HepG2 (cell line): ENCODE measurements around the gene TMEM14A. TPM values are rescaled to one million over a fixed set of nuclear protein-coding genes. Genes with fewer than 3 reads are reported as not detected.
A peak's percentile ranks its signal among the peaks of the same experiment; 100 is the strongest.

Experiments
- CENPT ChIP-seq: sonication (generic); formaldehyde crosslinking; IDR thresholded peaks from 2 replicates; pipeline ENCODE4 v1.8.0; 2022; ENCODE audit warnings: low read depth, mild to moderate bottlenecking, moderate library complexity, missing genetic modification reagents
- FOSL2 ChIP-seq: sonication (generic); formaldehyde crosslinking; IDR thresholded peaks from 2 replicates; pipeline ENCODE4 v1.4.0; 2020; ENCODE audit warnings: missing genetic modification reagents
- HHEX ChIP-seq: IDR thresholded peaks from 2 replicates; pipeline ENCODE4 v1.6.1; 2016; ENCODE audit warnings: control low read depth
- HIVEP1 ChIP-seq: sonication (generic); formaldehyde crosslinking; IDR thresholded peaks from 2 replicates; pipeline ENCODE4 v1.4.0; 2020; ENCODE audit warnings: mild to moderate bottlenecking, missing genetic modification reagents
- HOXA9 ChIP-seq: sonication (generic); formaldehyde crosslinking; IDR thresholded peaks from 2 replicates; pipeline ENCODE4 v1.8.1; 2022; ENCODE audit warnings: missing genetic modification reagents, mild to moderate bottlenecking, moderate library complexity, borderline replicate concordance
- JARID2 ChIP-seq: sonication (generic); formaldehyde crosslinking; IDR thresholded peaks from 2 replicates; pipeline ENCODE4 v1.8.1; 2023; ENCODE audit warnings: missing genetic modification reagents, inconsistent platforms; ENCODE audit not compliant: insufficient replicate concordance
- MEIS1 ChIP-seq: sonication (generic); formaldehyde crosslinking; IDR thresholded peaks from 2 replicates; pipeline ENCODE4 v1.9.0; 2021; ENCODE audit warnings: mild to moderate bottlenecking, missing genetic modification reagents, moderate library complexity, borderline replicate concordance
- RELA ChIP-seq: sonication (generic); formaldehyde crosslinking; IDR thresholded peaks from 2 replicates; pipeline ENCODE4 v1.4.0; 2020; ENCODE audit warnings: missing genetic modification reagents
- SAP130 ChIP-seq: IDR thresholded peaks from 2 replicates; pipeline ENCODE4 v1.6.1; 2016; ENCODE audit warnings: low read depth
- STAG1 ChIP-seq: sonication (generic); formaldehyde crosslinking; IDR thresholded peaks from 2 replicates; pipeline ENCODE4 v1.4.0; 2020; ENCODE audit warnings: missing genetic modification reagents
- ZBTB39 ChIP-seq: sonication (generic); formaldehyde crosslinking; IDR thresholded peaks from 2 replicates; pipeline ENCODE4 v1.5.0; 2020; ENCODE audit warnings: missing genetic modification reagents
- ZNF292 ChIP-seq: sonication (generic); formaldehyde crosslinking; IDR thresholded peaks from 2 replicates; pipeline ENCODE4 v1.8.1; 2022; ENCODE audit warnings: mild to moderate bottlenecking, low read depth, missing genetic modification reagents, borderline replicate concordance
- ZNF3 ChIP-seq: IDR thresholded peaks from 2 replicates; pipeline ENCODE4 v1.7.0; 2017; ENCODE audit warnings: inconsistent platforms
- ZNF33B ChIP-seq: sonication (generic); formaldehyde crosslinking; IDR thresholded peaks from 2 replicates; pipeline ENCODE4 v1.5.1; 2020; ENCODE audit warnings: mild to moderate bottlenecking, missing genetic modification reagents
- ZNF383 ChIP-seq: sonication (generic); formaldehyde crosslinking; IDR thresholded peaks from 2 replicates; pipeline ENCODE4 v1.4.0; 2020; ENCODE audit warnings: missing genetic modification reagents, mild to moderate bottlenecking, borderline replicate concordance
- ZNF441 ChIP-seq: sonication (generic); formaldehyde crosslinking; IDR thresholded peaks from 2 replicates; pipeline ENCODE4 v1.7.0; 2021; ENCODE audit warnings: missing genetic modification reagents, borderline replicate concordance
- ZNF563 ChIP-seq: sonication (generic); formaldehyde crosslinking; IDR thresholded peaks from 2 replicates; pipeline ENCODE4 v1.8.0; 2022; ENCODE audit warnings: mild to moderate bottlenecking, moderate library complexity, missing genetic modification reagents
- ZNF615 ChIP-seq: sonication (generic); formaldehyde crosslinking; IDR thresholded peaks from 2 replicates; pipeline ENCODE4 v1.5.0; 2020; ENCODE audit warnings: mild to moderate bottlenecking, missing genetic modification reagents, borderline replicate concordance
- ZNF720 ChIP-seq: sonication (generic); formaldehyde crosslinking; IDR thresholded peaks from 2 replicates; pipeline ENCODE4 v1.4.0; 2020; ENCODE audit warnings: missing genetic modification reagents
- ZNF776 ChIP-seq: sonication (generic); formaldehyde crosslinking; IDR thresholded peaks from 2 replicates; pipeline ENCODE4 v1.4.0; 2020; ENCODE audit warnings: mild to moderate bottlenecking, missing genetic modification reagents
- ZNF883 ChIP-seq: sonication (generic); formaldehyde crosslinking; IDR thresholded peaks from 2 replicates; pipeline ENCODE4 v1.5.1; 2020; ENCODE audit warnings: mild to moderate bottlenecking, missing genetic modification reagents; ENCODE audit errors: not compliant biosample characterization
- ZSCAN21 ChIP-seq: sonication (generic); formaldehyde crosslinking; IDR thresholded peaks from 2 replicates; pipeline ENCODE4 v1.8.0; 2022; ENCODE audit warnings: mild to moderate bottlenecking, missing genetic modification reagents, moderate library complexity, borderline replicate concordance
- ZSCAN31 ChIP-seq: sonication (generic); formaldehyde crosslinking; IDR thresholded peaks from 2 replicates; pipeline ENCODE4 v1.5.0; 2020; ENCODE audit warnings: low read depth, mild to moderate bottlenecking, missing genetic modification reagents
- polyA plus RNA-seq, 8 experiments: library from polyadenylated mRNA; depleted of rRNA in 3 of 8; stranded (reverse) in 7 of 8; unstranded in 1 of 8; fragments of >200 nt; fragmentation: Illumina TruSeq in 4 of 8; extraction: Trizol in 4 of 8; gene quantifications; 2 replicates each; pipeline versions ENCODE4 v1.2.1 to v1.2.3, GENCODE V29; 2011 to 2016; ENCODE audit warnings: low read depth in 4 of 8, missing spikeins in 1 of 8, mixed read lengths in 1 of 8; ENCODE audit not compliant: insufficient read depth in 1 of 8
- total RNA-seq, 5 experiments: library from RNA; depleted of rRNA; stranded (reverse); fragments of >200 nt; fragmentation: Illumina TruSeq; extraction: Trizol; gene quantifications; 2 replicates each; pipeline ENCODE4 v1.2.3, GENCODE V29; 2016; ENCODE audit warnings: low read depth in 1 of 5
- TF ChIP-seq, protein P1 (sequence below): sonication (generic); formaldehyde crosslinking; IDR thresholded peaks from 2 replicates; pipeline ENCODE4 v1.4.0; 2020; ENCODE audit warnings: missing genetic modification reagents
- TF ChIP-seq, protein P2 (sequence below): sonication (generic); formaldehyde crosslinking; conservative IDR thresholded peaks from 2 replicates; pipeline ENCODE4 v1.4.0; 2020; ENCODE audit warnings: missing genetic modification reagents

The TMEM14A gene
- total and polyA plus RNA-seq, 2 of the 13 experiments (the other 11 are each of a cell fraction or from before 2014, with no cell fraction given) = 24.6 to 73.7 TPM

- TF ChIP-seq, protein P1, sequence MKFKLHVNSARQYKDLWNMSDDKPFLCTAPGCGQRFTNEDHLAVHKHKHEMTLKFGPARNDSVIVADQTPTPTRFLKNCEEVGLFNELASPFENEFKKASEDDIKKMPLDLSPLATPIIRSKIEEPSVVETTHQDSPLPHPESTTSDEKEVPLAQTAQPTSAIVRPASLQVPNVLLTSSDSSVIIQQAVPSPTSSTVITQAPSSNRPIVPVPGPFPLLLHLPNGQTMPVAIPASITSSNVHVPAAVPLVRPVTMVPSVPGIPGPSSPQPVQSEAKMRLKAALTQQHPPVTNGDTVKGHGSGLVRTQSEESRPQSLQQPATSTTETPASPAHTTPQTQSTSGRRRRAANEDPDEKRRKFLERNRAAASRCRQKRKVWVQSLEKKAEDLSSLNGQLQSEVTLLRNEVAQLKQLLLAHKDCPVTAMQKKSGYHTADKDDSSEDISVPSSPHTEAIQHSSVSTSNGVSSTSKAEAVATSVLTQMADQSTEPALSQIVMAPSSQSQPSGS (CRISPR knock-in tag) = peak; percentile 63
- no peak; the same call in 1 of the 2 replicates for TF ChIP-seq FOSL2
- TF ChIP-seq HHEX = no peak
- TF ChIP-seq RELA (CRISPR knock-in tag) = peak; percentile 97
- peak; percentile 44 for TF ChIP-seq STAG1 (CRISPR knock-in tag)
- peak; percentile 96 for TF ChIP-seq ZNF615 (CRISPR knock-in tag)
- TF ChIP-seq ZNF441 (CRISPR knock-in tag) = peak; percentile 93
- TF ChIP-seq ZSCAN31 (CRISPR knock-in tag) = peak; percentile 96
- TF ChIP-seq ZNF3 (CRISPR knock-in tag) = no peak
- peak; percentile 100 for TF ChIP-seq ZNF563 (CRISPR knock-in tag)
- TF ChIP-seq ZNF776 = 0 out of 2 replicates have a peak, but pooled peaks have one; percentile 64
- peak; percentile 33; the same call in 1 of the 2 replicates for TF ChIP-seq ZBTB39 (CRISPR knock-in tag)
- TF ChIP-seq JARID2 (CRISPR knock-in tag) = peak; percentile 93
- TF ChIP-seq ZNF383 (CRISPR knock-in tag) = no peak
- TF ChIP-seq ZNF33B (CRISPR knock-in tag) = no peak
- no peak for TF ChIP-seq HOXA9 (CRISPR knock-in tag)
- TF ChIP-seq CENPT = no peak
- TF ChIP-seq ZSCAN21 (CRISPR knock-in tag) = peak; percentile 84
- TF ChIP-seq ZNF720 = no peak
- TF ChIP-seq HIVEP1 (CRISPR knock-in tag) = peak; percentile 94
- peak; percentile 83 for TF ChIP-seq ZNF883 (CRISPR knock-in tag)
- peak; percentile 94 for TF ChIP-seq SAP130 (CRISPR knock-in tag)
- TF ChIP-seq, protein P2, sequence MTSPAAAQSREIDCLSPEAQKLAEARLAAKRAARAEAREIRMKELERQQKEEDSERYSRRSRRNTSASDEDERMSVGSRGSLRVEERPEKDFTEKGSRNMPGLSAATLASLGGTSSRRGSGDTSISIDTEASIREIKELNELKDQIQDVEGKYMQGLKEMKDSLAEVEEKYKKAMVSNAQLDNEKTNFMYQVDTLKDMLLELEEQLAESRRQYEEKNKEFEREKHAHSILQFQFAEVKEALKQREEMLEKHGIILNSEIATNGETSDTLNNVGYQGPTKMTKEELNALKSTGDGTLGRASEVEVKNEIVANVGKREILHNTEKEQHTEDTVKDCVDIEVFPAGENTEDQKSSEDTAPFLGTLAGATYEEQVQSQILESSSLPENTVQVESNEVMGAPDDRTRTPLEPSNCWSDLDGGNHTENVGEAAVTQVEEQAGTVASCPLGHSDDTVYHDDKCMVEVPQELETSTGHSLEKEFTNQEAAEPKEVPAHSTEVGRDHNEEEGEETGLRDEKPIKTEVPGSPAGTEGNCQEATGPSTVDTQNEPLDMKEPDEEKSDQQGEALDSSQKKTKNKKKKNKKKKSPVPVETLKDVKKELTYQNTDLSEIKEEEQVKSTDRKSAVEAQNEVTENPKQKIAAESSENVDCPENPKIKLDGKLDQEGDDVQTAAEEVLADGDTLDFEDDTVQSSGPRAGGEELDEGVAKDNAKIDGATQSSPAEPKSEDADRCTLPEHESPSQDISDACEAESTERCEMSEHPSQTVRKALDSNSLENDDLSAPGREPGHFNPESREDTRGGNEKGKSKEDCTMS (CRISPR knock-in tag) = no peak
- no peak; the same call in 1 of the 2 replicates for TF ChIP-seq MEIS1 (CRISPR knock-in tag)
- TF ChIP-seq ZNF292 (CRISPR knock-in tag) = peak; percentile 97
Observed at GRCh38 chr6:52670502-52671409, at the start of gene TMEM14A (continued).
